GOT3 (cell line): ENCODE results near the gene KIFAP3.
"Not testable (repeated sequence)": the region's sequence is repeated elsewhere in the genome, so short reads cannot be mapped to it uniquely, and the experiment has no call there.

ENCODE experiments used
- DNase-seq: peaks from one replicate; lab custom pipeline; 2025; ENCODE audit warnings: mixed read lengths; lab: John Stamatoyannopoulos, UW

KIFAP3 gene

DNA sequence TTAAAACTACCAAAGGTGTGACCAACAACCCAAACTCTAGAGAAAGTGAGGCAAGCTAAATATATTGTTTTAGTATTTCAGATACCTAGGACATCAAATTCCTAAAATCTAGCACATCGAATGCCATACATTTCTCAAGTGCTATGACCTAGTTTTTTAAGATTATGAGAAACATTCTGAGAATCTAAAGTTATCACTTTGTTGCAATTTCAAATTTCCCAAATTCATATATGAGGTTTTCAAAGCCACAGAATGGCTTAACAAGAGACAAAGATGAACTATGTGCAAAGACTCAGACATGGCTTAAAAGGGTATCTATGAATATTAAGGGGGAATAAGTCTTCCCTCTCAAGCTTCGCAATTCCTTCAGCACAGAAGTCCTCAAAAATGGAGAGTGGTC, 187.6 kb downstream of the KIFAP3 start:
- no peak for DNase-seq

DNA sequence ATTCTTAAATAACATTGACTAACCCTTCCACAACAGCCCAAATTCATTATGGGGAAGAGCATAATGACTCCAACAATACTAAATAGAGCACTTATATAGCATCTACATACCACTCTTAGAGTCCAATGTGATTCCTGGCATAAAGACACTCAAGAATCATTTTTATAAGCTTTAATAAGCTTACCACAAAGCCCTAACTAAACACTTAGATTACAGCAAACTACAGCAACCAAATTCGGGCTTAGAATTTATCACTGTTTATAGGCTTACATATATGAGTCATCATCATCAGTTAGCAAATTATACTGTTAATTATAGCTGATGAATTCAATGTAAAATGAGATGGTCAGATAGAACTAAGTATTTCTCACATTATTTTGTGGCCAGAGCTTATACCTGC, 188.1 kb downstream of the KIFAP3 start:
- DNase-seq: no peak

DNA sequence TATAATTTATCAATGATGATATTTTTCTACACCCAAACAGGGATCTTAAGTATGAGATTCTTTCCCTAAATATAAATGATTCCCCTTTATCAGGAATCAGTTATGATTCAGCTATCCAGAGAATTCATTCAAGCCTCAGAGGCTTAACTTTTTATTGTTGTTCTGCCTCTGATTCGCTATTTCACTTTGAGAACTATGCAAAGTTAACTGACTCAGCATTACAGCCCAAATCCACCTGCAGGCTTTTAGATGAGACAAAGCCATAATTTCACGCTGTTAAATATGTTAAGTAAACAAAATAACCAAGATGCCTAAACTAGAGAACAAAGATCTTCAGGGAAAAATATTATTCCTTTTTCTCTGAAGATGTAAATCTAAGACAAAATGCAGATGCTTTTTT, 189.3 kb downstream of the KIFAP3 start:
- DNase-seq: no peak

DNA sequence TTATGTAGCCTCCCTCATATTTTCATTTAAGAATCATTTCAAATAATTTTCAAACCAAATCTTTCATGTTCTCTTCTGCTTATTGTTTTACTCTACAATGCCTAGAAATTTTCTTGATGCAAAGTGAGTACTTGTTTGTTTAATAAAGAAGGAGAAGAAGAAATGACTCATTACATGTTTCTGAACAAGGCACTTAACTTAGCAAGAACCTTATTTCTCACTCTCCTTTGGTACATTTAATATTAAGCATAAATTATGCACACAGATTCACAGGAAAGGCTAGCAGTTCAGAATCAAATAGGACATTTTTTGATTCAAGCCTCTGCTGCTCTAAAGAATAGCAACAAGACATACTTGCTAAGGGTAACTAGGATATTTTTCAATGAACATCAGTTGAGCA, 189.9 kb downstream of the KIFAP3 start:
- no peak for DNase-seq

DNA sequence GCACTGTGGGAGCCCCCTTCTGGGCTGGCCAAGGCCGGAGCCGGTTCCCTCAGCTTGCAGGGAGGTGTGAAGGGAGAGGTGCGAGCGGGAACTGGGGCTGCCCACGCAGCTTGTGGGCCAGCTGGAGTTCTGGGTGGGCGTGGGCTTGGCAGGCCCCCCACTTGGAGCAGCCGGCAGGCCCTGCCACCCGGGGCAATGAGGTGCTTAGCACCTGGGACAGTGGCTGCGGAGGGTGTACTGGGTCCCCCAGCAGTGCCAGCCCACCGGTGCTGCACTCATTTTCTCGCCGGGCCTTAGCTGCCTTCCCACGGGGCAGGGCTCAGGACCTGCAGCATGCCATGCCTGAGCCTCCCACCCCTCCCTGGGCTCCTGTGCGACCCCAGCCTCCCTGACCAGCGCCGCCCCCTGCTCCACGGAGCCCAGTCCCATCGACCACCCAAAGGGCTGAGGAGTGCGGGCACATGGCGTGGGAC, 192.4 kb downstream of the KIFAP3 start:
- no peak for DNase-seq

DNA sequence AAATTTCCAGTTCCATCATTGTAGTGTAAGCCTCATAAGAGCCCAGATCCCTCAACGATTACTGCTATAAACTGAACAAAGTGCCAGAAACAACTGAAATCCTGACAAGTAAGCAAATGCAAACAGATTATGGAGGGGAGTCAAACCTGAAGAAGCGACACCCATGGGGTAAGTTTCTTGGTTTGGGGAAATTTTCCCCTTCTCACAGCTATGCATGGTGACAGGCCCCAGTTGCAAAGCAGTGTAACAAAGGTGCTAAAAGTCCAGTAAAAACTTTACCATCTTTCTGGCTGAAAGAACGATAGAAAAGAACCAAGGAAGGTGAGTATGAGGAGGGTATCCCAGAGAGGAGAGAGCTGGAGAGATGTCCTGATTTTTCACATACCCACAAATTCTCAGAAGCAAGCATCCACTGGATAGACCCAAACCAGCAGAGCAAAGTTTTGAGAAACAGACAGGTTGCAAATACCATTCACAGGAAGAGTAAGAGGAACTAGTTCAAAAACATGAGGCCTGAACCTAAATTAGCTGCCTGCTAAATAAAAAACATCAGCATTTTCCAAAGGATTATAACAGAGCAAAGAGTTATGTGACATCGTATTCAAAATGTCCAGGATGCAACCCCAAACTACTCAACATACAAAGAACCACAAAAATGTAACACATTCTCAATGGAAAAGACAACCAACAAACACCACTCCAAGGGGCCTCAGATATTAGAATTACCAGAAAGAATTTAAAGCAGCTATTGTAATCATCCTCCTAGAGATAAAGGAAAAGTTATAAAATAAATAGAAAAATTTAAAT, 195.3 kb downstream of the KIFAP3 start:
- DNase-seq: no peak

DNA sequence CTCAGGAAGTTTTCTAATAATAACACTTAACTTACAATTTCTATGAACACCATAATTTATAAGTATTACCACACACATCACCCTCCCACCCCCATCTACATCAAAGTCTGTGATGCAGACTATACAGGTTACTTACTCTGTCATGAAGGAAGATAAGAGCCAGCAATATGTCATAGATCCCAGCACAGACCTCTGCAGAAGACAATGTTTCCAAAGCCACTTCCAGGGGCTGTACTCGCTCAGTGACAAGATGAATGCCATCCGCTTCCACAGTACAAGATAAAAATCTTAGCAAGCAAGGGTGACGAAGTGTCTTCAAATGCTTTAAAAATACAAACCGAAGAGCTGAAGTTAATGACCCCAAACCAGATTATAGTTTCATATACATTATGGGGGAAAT, 196.0 kb downstream of the KIFAP3 start:
- no peak for DNase-seq

DNA sequence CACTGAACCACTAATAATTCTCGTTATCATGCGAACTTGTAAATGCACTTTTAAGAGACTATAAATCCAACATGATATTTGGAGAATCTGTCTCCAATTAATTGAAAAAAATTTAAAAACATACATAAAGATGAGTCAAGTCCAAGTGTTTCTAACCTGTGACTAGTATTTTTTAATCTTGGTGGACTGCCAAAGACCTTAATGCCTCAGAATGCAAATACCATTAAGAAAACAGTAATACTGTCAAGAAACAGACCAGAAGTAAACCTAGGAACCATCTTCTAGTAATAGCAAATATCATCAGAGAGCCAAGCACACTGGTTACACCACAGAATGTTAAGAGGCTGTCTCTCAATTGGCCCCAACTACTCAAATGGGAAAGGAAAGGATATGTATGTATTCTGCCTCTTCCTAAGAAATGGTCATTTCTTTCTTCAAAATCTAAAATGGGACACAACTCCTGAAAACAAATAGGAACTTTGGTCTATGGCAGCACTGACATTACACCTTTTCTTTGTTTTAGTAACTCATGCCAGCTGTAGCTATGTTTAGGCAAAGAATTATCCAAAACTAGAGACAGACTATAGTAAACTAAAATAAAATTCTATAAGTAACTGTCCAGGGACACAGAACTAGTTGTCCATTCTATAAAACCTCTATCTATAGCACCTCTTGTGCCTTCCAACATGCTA, 196.5 kb downstream of the KIFAP3 start:
- DNase-seq: no peak

DNA sequence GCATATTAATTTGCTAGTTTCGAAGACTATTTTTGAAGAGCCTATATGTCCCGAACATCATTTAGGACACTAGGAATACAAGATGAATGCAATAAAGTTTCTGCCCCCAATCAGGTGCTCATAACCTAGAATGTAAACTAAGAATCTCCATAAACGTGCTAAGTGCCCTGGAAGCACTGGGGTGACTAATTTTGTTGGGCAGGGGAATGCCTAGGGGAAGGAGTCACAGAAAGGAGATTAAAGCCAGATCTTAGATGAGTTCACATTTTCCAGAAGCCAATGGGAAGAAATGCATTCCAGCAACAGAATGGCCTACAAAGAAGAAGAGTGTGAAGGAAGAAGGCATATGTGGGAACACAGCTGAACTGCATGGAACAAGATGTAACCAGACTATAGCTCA, 200.3 kb downstream of the KIFAP3 start:
- no peak for DNase-seq

DNA sequence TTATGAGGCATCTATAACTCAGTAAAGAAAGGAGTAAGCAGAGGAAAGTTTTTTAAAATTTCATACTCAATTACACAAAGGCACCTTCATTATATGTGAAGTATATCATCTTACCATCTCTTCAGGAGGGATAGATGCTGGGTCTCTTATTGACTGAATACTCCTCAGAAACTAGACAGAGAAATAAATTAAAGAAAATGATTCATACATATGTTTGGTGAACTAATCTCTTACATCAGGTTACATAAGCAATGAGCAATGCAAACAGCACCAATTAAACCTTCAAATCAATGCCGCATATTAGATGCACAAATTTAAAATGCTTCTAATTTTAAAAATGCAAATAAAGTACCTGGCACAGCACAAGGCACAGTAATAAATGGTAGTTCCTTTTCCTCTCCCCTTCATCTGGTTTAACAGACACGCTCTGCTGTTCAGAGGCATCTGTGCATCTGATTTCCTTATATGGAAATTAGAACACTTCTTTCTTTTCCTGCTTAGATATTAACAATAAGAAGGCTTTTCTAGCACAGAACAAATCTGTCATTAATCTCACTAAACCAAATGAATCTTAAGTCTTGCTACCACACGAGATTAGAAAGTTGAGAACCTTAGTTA, 200.8 kb downstream of the KIFAP3 start:
- DNase-seq: no peak

DNA sequence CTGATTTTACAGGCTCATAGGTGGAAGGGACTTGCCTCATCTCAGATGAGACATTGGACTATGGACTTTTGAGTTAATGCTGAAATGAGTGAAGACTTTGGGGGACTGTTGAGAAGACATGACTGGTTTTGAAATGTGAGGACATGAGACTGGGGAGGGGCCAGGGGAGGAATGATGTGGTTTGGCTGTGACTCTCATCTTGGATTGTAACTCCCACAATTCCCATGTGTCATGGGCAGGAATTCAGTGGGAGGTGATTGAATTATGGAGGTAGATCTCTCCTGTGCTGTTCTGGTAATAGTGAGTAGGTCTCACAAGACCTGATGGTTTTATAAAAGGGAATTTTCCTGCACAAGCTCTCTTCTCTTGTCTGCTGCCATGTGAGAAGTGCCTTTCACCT, 201.6 kb downstream of the KIFAP3 start:
- DNase-seq: no peak

DNA sequence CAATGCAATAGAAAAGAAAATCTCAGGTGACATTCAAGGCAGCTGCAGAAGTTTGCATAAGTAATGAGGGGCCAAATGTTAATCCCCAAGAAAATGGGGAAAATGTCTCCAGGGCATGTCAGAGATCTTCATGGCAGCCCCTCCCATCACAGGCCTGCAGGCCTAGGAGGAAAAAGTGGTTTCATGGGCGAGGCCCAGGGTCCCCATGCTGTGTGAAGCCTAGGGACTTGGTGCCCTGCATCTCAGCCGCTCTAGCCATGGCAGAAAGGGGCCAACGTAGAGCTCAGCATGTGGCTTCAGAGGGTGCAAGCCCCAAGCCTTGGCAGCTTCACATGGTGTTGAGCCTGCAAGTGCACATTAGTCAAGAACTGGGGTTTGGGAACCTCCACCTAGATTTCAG, 202.5 kb downstream of the KIFAP3 start:
- DNase-seq: not testable (repeated sequence)
